Uterus (tissue), 2 donors: ENCODE results near the gene SLC2A13.

Source experiments
- POLR2A ChIP-seq, 2 donors: fragments of 450-650 bp; IDR thresholded peaks; one replicate each; pipeline ENCODE4 v1.6.1; 2016; ENCODE audit warnings: antibody characterized with exemption in 2 of 2, mild to moderate bottlenecking in 1 of 2, moderate library complexity in 1 of 2
- TF ChIP-seq, protein P1 (sequence below), 4 experiments: fragments of 200-600 bp in 2 of 4; fragments of 450-650 bp in 2 of 4; sonication (generic) in 2 of 4; IDR thresholded peaks; one replicate each; pipeline ENCODE4 v1.5.1; 2016 to 2019; ENCODE audit warnings: antibody characterized with exemption in 4 of 4, mild to moderate bottlenecking in 2 of 4, moderate library complexity in 1 of 4

DNA sequence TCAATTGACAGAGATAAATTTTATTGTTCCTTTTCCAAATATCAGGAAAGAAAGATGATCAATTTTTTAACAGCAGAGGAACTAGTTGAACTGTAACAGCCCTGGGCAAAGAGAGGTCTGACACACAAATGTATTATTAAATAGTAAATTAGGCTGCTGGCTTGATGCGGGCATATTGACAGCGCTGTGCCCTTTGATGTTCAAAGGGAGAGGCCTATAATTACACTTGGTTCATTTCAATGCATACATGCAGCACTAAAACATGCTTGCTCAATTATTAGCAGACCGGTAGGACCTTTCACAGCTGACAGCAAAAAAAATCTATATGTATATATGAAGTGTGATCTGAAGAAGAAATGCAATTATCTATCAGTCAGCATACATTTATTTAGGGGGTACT lies 219.8 kb downstream of the SLC2A13 start:
- no peak for TF ChIP-seq POLR2A (IDR thresholded peaks at IDR 0.05)
- TF ChIP-seq, protein P1, sequence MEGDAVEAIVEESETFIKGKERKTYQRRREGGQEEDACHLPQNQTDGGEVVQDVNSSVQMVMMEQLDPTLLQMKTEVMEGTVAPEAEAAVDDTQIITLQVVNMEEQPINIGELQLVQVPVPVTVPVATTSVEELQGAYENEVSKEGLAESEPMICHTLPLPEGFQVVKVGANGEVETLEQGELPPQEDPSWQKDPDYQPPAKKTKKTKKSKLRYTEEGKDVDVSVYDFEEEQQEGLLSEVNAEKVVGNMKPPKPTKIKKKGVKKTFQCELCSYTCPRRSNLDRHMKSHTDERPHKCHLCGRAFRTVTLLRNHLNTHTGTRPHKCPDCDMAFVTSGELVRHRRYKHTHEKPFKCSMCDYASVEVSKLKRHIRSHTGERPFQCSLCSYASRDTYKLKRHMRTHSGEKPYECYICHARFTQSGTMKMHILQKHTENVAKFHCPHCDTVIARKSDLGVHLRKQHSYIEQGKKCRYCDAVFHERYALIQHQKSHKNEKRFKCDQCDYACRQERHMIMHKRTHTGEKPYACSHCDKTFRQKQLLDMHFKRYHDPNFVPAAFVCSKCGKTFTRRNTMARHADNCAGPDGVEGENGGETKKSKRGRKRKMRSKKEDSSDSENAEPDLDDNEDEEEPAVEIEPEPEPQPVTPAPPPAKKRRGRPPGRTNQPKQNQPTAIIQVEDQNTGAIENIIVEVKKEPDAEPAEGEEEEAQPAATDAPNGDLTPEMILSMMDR (IDR thresholded peaks at IDR 0.05), result no peak
